GM23248 (cell line): Measurements from ENCODE around the gene MYZAP. TPM values are rescaled to one million over a fixed set of nuclear protein-coding genes. Genes with fewer than 3 reads are reported as not detected.

Experiments
- DNase-seq: peaks from one replicate; pipeline ENCODE4 v3.0.0-alpha.2; 2015
- H2AFZ ChIP-seq: fragments of 200-600 bp; sonication (generic); 2 replicates; pipeline ENCODE4 v1.6.1; 2016; ENCODE audit warnings: antibody characterized with exemption
- H3F3A ChIP-seq: fragments of 200-600 bp; sonication (generic); 2 replicates; pipeline ENCODE4 v1.6.1; 2016; ENCODE audit warnings: mild to moderate bottlenecking, antibody characterized with exemption, mixed run types; ENCODE audit not compliant: insufficient read depth
- H3K27ac ChIP-seq: fragments of 200-600 bp; sonication (generic); 2 replicates; pipeline ENCODE4 v1.5.1; 2016; ENCODE audit warnings: mild to moderate bottlenecking
- H3K27me3 ChIP-seq: fragments of 200-600 bp; sonication (generic); replicated peaks from 2 replicates; pipeline ENCODE4 v1.6.1; 2016; ENCODE audit warnings: mild to moderate bottlenecking; ENCODE audit not compliant: insufficient read depth
- H3K36me3 ChIP-seq: fragments of 200-600 bp; sonication (generic); 2 replicates; pipeline ENCODE4 v1.6.1; 2016; ENCODE audit warnings: low read depth, mild to moderate bottlenecking
- H3K4me1 ChIP-seq: fragments of 200-600 bp; sonication (generic); 2 replicates; pipeline ENCODE4 v1.6.1; 2016; ENCODE audit warnings: mild to moderate bottlenecking; ENCODE audit not compliant: insufficient read depth
- H3K4me2 ChIP-seq: fragments of 200-600 bp; sonication (generic); one replicate; pipeline ENCODE4 v1.6.1; 2016; ENCODE audit warnings: mild to moderate bottlenecking; ENCODE audit not compliant: unreplicated experiment
- H3K4me3 ChIP-seq: fragments of 200-600 bp; sonication (generic); 2 replicates; pipeline ENCODE4 v1.5.1; 2016; ENCODE audit warnings: mild to moderate bottlenecking
- H3K79me2 ChIP-seq: fragments of 200-600 bp; sonication (generic); 2 replicates; pipeline ENCODE4 v1.6.1; 2016; ENCODE audit warnings: mild to moderate bottlenecking; ENCODE audit not compliant: insufficient read depth
- H3K9ac ChIP-seq: fragments of 200-600 bp; sonication (generic); 2 replicates; pipeline ENCODE4 v1.6.1; 2016; ENCODE audit warnings: mild to moderate bottlenecking
- H3K9me2 ChIP-seq: fragments of 200-600 bp; sonication (generic); 2 replicates; pipeline ENCODE4 v1.6.1; 2016; ENCODE audit warnings: mixed run types, mild to moderate bottlenecking, moderate library complexity; ENCODE audit not compliant: insufficient read depth
- H3K9me3 ChIP-seq: fragments of 200-600 bp; sonication (generic); one replicate; pipeline ENCODE4 v1.6.1; 2017; ENCODE audit warnings: low read depth
- H4K20me1 ChIP-seq: fragments of 200-600 bp; sonication (generic); 2 replicates; pipeline ENCODE4 v1.6.0; 2016; ENCODE audit not compliant: insufficient read depth
- EZH2 ChIP-seq: fragments of 200-600 bp; sonication (generic); IDR thresholded peaks from 2 replicates; pipeline ENCODE4 v1.6.1; 2018; ENCODE audit warnings: antibody characterized with exemption, mild to moderate bottlenecking; ENCODE audit not compliant: insufficient read depth, poor library complexity, severe bottlenecking
- EZH2phosphoT487 ChIP-seq: fragments of 200-600 bp; sonication (generic); IDR thresholded peaks from 2 replicates; pipeline ENCODE4 v1.6.1; 2018; ENCODE audit warnings: antibody characterized with exemption, moderate library complexity, mild to moderate bottlenecking, low read depth; ENCODE audit not compliant: insufficient read depth
- WGBS, 2 experiments: methylation state at CpG; one replicate each; pipeline ENCODE4 v1.1.6; 2015 to 2017; ENCODE audit warnings: low lambda C conversion rate in 2 of 2, low coverage in 1 of 2; ENCODE audit errors: missing lambda C conversion rate in 2 of 2; 5-methylcytosine and 5-hydroxymethylcytosine counted together
- in situ Hi-C: fragments of 300-500 bp; cut with MboI; formaldehyde crosslinking; loops from 2 replicates; pipeline ENCODE4 v1.15.0; 2020
- polyA plus RNA-seq: library from polyadenylated mRNA; unstranded; fragments of >200 nt; fragmentation: Nextera tagmentation; extraction: Ambion mirVana; gene quantifications from 2 replicates; pipeline ENCODE4 v1.2.1, GENCODE V29; 2016
- total RNA-seq: library from RNA; depleted of rRNA; stranded (reverse); fragments of >200 nt; shearing (Covaris generic); gene quantifications from 2 replicates; pipeline ENCODE4 v1.2.3, GENCODE V29; 2014

The MYZAP gene
- total and polyA plus RNA-seq, 2 experiments from 2014 or later: 0.11 TPM; not detected in 1

DNA sequence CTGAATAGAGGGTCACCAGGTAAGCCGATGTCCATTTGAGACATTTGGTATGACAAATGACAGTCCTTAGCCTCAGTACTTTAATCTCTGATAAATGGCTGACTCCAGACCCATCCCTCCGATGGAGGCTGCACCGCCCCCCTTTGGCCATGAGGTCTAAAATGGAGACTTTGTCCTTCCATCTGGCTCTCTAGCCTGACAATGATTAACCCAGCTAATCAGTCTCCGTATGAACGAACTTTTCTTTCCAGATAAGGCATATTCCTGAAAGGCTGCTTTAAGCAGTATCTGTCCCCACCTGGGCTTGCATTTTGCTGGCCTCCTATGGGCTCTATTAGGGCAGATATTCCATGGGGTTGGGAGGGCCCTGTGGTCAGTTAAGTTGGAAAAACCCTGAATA lies 10.8 kb upstream of the MYZAP start:
- no peak for DNase-seq
- no peak overlapping the region for H3K27ac ChIP-seq
- no peak overlapping the region for H3K9ac ChIP-seq
- H4K20me1 ChIP-seq: no peaks in the 10 kb centered on the region
- H3K4me2 ChIP-seq: no peak overlapping the region
- no peaks in the 10 kb centered on the region for H3K9me3 ChIP-seq
- in situ Hi-C loops: no loop called here
- TF ChIP-seq EZH2phosphoT487 (no peak), EZH2 (no peak)
- H3K9me2 ChIP-seq: no peaks in the 10 kb centered on the region
- 71 to 74% methylated on average over 5 of the region's 5 CpGs for WGBS, 2 experiments
- H3K4me3 ChIP-seq: no peak overlapping the region
- peaks cover 32% of the 10 kb centered on the region for H3K27me3 ChIP-seq
- no peaks in the 10 kb centered on the region for H3F3A ChIP-seq
- no peaks in the 10 kb centered on the region for H3K79me2 ChIP-seq
- no peaks in the 10 kb centered on the region for H3K36me3 ChIP-seq
- no peaks in the 10 kb centered on the region for H3K4me1 ChIP-seq
- H2AFZ ChIP-seq: no peak overlapping the region

DNA sequence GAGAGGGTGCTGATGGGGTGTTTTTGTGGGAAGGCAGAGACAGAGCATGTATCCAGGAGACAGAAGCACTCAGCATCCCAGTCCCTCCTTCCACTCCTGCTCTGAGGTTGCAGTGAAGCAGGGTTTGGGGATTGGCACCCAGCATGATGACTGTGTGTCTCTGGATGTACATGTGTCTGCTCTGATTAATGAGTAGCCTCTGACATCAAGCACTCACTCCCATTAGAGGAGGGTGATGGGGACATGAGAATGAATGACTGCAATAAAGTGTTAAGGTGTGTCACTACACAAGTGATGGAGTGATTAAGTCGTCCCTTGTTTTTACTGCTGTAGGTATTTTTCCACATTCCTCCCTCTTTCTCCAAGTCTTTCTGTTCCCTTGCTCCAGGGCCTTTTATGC lies 9.6 kb upstream of the MYZAP start:
- H4K20me1 ChIP-seq: no peaks in the 10 kb centered on the region
- H3K79me2 ChIP-seq: no peaks in the 10 kb centered on the region
- H3K4me2 ChIP-seq: no peak overlapping the region
- H3K36me3 ChIP-seq: no peaks in the 10 kb centered on the region
- H3F3A ChIP-seq: no peaks in the 10 kb centered on the region
- peaks cover 27% of the 10 kb centered on the region for H3K27me3 ChIP-seq
- DNase-seq: no peak
- no peaks in the 10 kb centered on the region for H3K9me2 ChIP-seq
- no peak overlapping the region for H3K9ac ChIP-seq
- no peak overlapping the region for H3K27ac ChIP-seq
- H3K4me3 ChIP-seq: no peak overlapping the region
- H2AFZ ChIP-seq: no peak overlapping the region
- no peak for TF ChIP-seq EZH2phosphoT487
- no peak for TF ChIP-seq EZH2
- WGBS, 2 experiments: 49 to 57% methylated on average over 1 of the region's 1 CpG
- in situ Hi-C loops: no loop called here
- H3K4me1 ChIP-seq: no peaks in the 10 kb centered on the region
- no peaks in the 10 kb centered on the region for H3K9me3 ChIP-seq

DNA sequence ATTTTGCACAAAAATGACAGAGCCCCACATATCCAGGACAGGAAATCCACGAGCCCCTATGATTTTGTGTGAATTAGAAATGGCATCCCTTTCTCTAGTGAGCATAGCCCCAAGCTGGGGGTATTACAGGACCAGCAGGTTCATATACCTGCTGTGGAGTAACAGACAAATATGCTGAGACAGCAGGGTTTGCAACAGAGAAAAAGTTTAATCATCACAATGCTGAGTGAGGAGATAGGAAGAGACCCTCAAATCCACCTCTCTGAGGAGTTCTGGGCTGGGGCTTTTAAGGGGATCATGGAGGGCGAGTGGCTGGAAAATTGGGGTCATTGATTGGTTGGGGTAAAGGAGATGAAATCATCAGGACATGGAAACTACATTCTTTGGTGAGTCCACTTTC lies 8.4 kb upstream of the MYZAP start:
- no peaks in the 10 kb centered on the region for H3F3A ChIP-seq
- no peaks in the 10 kb centered on the region for H3K79me2 ChIP-seq
- H3K9me2 ChIP-seq: no peaks in the 10 kb centered on the region
- no peaks in the 10 kb centered on the region for H3K36me3 ChIP-seq
- WGBS, 2 experiments: 11 to 38% methylated on average over 2 of the region's 2 CpGs
- H3K27ac ChIP-seq: no peak overlapping the region
- no peak overlapping the region for H3K4me2 ChIP-seq
- no peak overlapping the region for H3K4me3 ChIP-seq
- H3K9me3 ChIP-seq: no peaks in the 10 kb centered on the region
- no peak overlapping the region for H3K9ac ChIP-seq
- no peak for TF ChIP-seq EZH2
- no peak for TF ChIP-seq EZH2phosphoT487
- DNase-seq: no peak
- H3K27me3 ChIP-seq: peaks cover 15% of the 10 kb centered on the region
- in situ Hi-C loops: no loop called here
- H4K20me1 ChIP-seq: no peaks in the 10 kb centered on the region
- H3K4me1 ChIP-seq: no peaks in the 10 kb centered on the region
- H2AFZ ChIP-seq: no peak overlapping the region

DNA sequence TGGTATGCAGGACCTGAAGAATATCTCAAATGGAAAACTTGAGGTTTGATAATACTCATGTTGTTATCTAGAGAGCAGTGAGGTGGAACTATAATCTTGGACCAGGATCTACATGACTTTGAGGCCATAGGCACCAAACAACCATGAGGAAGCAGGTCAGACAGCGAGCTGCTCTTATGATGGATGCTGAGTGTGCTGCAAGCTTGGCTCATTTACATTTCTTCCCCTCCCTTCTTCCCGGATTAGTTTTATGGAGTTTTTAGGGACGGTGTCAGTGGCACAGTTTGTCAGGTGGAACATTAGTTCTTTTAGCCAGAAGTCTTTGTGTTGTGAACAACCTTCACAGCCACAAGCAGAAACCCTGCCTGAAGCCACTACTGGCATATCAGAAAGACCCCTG lies 8.0 kb upstream of the MYZAP start:
- Histone ChIP-seq H4K20me1 (no peaks in the 10 kb centered on the region), H3K4me3 (no peak overlapping the region), H3K27ac (no peak overlapping the region), H3K9me3 (no peaks in the 10 kb centered on the region), H2AFZ (no peak overlapping the region), H3K4me1 (no peaks in the 10 kb centered on the region), H3K9ac (no peak overlapping the region), H3K9me2 (no peaks in the 10 kb centered on the region), H3K4me2 (no peak overlapping the region), H3K27me3 (peaks cover 12% of the 10 kb centered on the region), H3K36me3 (no peaks in the 10 kb centered on the region), H3K79me2 (no peaks in the 10 kb centered on the region), H3F3A (no peaks in the 10 kb centered on the region)
- 49 to 58% methylated on average over 3 of the region's 3 CpGs for WGBS, 2 experiments
- in situ Hi-C loops: no loop called here
- TF ChIP-seq EZH2: no peak
- no peak for TF ChIP-seq EZH2phosphoT487
- no peak for DNase-seq
